ENCODE results near the gene ZSWIM9.

DNA sequence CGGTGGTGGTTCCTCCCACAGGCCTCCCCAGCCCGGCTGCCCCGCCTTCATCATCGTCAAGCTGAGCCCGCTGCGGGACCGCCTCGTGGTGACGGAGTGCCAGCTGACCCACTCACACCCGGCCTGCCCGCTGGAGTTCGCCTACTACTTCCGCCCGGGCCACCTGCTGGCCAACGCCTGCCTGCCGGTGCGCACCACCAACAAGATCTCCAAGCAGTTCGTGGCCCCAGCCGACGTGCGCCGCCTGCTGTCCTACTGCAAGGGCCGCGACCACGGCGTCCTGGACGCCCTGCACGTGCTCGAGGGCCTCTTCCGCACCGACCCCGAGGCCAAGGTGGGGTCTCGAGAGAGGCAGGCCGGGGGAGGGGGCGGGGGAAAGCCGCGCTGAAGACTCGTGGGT lies 12.0 kb downstream of the ZSWIM9 start:
- TF ChIP-seq, protein P1, sequence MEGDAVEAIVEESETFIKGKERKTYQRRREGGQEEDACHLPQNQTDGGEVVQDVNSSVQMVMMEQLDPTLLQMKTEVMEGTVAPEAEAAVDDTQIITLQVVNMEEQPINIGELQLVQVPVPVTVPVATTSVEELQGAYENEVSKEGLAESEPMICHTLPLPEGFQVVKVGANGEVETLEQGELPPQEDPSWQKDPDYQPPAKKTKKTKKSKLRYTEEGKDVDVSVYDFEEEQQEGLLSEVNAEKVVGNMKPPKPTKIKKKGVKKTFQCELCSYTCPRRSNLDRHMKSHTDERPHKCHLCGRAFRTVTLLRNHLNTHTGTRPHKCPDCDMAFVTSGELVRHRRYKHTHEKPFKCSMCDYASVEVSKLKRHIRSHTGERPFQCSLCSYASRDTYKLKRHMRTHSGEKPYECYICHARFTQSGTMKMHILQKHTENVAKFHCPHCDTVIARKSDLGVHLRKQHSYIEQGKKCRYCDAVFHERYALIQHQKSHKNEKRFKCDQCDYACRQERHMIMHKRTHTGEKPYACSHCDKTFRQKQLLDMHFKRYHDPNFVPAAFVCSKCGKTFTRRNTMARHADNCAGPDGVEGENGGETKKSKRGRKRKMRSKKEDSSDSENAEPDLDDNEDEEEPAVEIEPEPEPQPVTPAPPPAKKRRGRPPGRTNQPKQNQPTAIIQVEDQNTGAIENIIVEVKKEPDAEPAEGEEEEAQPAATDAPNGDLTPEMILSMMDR (IDR thresholded peaks at IDR 0.05; ENCODE audit: poor library complexity), result no peak
- TF ChIP-seq EZH2phosphoT487 (IDR thresholded peaks at IDR 0.05; ENCODE audit: low read depth, severe bottlenecking, unreplicated experiment), result no peak
